GM19025 (cell line): ENCODE data around the gene PIEZO2.

Source experiments
- ATAC-seq: cut with Tn5 transposase; IDR thresholded peaks from one replicate; pipeline ENCODE4 v1.9.1; 2021; ENCODE audit warnings: mild to moderate bottlenecking, low read depth, moderate library complexity; ENCODE audit not compliant: unreplicated experiment

PIEZO2 gene

DNA sequence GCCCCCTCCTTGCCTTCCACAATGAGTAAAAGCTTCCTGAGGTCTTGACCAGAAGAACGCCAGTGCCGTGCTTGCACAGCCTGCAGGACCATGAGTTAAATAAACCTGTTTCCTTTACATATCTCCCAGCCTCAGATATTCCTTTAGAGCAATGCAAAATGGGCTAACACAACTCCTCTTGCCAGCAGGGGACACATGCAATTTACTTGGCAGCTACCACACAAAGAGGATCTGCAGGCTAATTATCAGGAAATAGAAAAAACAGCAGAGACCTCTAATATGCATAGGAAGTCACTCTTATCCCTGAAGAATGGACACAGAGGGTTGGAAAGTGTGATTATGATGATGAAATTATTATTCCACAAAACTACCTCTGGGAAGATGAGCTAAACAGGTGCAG, 114.0 kb downstream of the PIEZO2 start:
- ATAC-seq = no peak

DNA sequence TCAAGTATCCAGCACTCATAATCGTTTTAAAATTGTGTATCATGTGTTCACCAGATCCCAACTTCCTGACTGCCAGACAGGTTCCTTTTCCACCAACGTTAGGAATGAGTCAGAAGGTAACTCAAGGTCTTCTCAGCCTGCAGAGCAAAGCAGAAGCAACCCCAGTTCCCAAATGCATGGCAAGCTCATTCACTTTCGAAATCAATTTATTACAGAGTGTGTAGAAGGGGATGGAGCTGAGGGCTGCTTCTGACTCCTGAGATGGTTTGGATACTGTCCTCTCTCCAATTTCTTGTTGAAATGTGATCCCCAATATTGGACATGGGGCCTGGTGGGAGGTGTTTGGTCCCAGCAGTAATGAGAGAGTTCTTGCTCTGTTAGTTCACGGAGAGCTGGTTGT, 114.5 kb downstream of the PIEZO2 start:
- ATAC-seq = no peak

DNA sequence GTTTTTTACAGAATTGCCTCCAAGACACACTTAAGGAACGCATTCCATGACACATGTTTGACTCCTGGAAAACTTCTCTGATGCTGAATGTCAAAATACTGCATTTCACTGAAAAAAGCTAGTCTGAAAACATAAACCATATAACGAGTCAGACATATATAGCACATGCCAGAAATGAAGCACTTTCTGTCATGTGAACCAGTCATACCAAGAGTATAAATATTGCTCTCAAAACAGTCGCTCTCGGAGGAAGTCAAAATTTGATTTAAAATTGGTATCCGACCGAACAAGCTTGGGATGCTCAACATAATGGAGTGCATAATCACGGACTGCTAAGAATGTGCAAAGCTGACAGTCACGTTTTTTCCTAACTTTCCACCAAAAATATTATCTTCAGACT, 115.9 kb downstream of the PIEZO2 start:
- no peak for ATAC-seq

DNA sequence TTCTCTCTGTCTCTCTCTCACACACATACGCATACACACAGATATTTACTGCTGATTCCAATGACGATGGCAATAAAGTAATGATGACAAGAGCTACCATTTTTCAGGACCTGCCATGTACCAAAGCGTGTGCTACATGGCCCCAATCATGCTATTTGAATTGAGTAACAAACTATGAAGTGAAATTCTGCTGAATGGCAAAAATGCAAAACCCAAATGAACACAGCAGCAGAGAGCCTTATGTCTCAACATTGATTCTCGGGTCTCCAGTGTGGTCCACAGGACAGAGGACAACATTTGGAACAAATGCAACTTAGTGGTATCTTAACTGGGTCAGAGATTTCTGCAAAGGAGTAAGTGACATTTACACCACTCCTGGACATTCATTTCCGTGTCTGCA, 117.4 kb downstream of the PIEZO2 start:
- ATAC-seq = no peak

DNA sequence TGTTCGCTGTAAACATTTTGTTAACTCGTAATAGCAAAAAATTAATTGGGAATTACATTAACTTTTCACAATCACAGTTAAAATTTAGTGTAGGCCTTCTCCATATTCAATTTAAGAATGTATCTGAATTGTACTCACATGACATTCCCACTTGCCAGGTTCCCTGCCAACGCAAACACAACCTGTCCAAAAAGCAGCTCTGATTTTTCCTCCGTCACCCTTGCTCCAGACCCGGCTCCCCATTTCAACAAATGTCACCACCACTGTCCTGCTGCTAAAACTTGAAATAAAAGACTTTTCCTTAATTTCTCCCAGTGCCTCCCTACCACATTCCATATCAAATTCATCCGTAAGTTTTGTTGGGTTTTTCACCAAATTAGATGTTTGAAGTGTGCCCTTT, 120.3 kb downstream of the PIEZO2 start:
- no peak for ATAC-seq

DNA sequence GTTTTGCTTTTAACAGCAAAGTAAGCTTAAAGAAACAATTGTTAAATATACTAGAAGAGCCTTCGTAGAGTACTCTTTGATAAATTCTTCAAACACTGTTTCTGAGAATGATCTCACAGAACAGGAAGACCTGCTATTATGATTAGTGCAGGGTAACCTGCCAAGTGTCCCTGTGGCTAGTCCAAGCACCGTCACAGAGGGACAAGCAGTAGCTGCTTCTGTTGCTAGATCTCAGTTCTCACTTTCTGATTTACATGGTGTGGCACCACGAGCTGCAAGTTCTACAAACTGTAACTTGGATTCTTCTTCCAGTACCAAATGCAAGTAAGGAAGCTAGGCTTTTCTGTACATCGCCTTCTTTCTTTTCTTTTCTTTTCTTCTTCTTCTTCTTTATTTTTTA, 121.5 kb downstream of the PIEZO2 start:
- no peak for ATAC-seq

DNA sequence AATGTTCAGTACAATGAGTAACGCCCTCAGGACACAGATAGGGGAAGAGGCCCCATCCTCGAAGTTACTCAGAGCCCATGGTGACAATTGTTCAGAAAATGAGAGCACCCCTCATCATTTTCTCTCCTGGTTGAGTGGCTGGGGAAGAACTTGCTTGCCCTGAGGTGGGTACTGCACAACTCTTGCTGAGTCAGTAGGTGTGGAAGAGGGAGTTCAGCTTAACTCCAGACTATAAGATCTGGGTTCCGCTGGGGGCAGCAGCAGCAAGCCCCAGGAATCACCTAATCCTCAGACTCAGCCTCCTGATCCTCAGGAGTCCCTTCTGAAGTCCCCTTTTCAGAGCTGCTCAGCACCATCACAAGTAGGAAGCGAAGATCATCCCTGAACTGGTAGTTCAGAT, 123.7 kb downstream of the PIEZO2 start:
- no peak for ATAC-seq

DNA sequence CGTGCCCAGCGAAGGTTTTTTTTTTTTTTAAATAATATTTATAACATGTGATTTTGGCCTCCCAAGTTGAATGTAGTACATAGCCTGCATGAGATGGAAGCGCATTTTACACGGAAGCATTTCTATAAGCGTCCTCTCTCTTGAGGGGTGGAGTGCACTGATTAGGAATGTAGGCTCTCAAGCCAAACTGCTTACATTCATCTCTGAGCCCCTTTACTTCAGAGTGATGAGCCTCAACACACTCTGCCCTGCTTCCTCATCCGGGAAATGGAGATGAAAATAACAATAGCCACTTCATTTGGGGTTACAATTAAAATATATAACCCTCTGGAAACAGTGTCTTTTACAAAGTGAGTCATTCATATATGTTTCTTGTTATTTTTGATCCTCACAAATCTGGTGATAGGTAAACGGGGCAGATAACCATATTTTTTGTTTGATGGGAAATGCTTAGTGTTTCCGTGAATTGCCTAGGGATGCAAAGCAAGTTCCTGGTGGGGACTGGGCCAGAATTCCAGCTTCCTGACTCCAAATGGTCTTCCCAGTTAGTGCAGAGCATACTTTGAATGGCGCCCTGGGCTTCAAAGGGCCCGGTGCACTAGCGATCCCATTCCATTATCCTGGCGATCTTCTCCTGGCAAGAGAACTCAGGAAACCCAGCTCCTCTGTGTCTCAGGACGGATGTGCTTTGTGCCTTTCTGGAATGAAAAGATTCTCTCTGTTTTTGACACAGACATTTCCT, 124.3 kb downstream of the PIEZO2 start:
- no peak for ATAC-seq

DNA sequence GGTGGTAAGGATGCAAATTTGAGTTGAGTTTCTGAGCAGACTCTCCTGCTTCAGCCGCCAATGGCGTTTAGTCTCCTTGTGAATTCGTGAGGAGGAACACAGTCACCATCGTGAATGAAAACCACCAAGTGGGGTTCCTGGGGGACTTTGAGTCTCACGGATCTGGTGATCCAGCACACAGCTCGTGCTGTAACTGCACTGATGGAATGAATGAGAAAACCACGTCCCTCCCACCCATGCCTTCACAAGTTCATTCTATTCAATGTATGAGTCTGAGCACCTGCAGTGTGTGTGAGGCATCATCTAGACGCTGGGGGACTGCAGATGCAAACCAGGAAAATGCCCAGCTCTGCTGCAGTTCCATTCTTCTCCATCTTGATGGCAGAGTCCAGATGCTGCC, 127.9 kb downstream of the PIEZO2 start:
- ATAC-seq = no peak

DNA sequence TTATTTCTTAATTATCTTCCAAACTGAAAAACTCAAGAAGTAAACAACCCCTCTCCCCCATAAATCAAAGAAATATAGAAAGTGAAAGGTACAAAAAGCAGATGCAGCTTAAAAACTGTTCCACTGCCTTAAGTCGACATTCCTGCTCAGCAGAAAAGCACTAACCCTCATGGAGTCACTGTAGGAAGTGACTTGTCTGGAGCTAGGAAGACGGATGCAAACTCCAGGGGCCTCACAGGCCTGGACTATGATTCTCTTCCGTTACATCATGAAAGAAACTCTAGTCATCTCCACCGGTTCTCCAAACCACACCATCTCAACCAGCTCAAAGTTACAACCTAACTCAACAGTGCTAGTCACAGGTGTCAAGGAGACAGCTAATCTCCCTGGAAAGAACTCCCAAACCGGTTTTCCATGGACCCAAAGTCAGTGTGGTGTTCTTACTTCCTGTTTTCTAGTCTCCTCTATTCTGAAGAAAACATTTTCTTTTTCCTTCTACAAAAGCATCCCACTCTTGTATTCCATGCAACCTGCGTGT, 128.4 kb downstream of the PIEZO2 start:
- ATAC-seq = no peak

DNA sequence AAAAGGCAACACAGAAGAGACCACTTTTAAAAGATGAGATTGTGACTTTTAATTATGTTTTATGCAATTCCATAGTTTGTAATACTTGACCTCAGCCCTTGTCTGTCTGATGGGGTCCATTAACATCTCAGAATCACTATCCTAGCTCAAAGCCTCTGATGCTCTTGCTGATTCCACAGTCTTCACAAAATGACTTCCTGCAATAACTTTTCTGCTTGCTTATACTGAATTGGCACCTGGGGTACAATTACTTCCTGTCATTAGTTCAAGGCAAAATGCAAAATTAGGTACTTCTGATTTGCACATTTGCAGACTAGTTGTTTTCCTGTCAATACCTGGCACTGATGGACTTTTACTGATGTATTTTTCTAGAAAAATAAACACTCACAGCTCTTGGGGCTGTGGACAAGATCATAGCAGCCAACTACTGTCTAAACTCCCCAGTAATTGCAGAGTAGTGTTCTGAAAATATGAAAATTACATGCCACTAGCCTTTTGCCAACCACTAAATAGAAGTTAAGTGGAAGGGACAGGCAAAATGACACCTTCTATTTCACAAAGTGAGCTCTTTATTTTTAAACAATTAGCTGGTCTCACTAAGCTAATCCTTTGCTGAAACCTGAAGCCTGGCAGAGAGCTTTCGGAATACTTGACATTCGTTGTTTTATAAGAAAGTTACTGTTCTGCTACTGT, 129.1 kb downstream of the PIEZO2 start:
- ATAC-seq = no peak

DNA sequence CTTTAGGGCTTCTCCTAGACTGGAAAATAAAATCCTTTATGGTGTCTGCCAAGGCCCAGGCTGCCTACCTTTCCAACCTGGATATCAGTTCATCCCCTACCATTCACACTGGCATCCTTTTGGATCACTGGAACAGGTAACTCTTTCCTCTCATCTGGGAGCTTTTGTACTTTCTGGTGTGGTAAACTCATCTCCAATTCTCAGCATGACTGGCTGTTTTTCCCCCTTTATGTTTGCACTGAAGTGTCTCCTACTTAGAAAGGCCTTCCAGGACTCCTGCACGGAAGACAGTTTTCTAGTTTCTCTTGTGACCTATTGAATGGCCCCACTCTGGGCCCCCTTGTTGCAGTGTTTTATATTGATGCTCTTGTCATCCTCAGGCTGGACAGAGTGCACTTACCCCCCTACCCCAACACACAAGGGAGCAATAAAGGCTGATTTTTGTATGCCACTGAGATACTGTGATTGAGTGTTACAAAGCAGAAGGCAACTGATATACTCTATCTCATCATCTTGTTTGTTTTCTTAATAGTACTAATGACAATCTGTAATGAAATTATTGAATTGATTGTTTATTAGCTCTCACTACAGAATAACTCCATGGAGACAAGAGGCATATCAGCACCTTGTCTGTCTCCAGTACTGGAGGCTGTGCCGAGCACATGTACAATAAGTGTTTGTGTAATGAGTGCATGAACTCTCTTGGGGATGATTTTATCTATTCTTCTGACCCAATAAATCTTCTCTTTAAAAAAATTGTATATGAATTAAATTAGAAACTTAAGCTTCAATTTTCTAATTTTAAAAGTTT, 129.9 kb downstream of the PIEZO2 start:
- no peak for ATAC-seq

DNA sequence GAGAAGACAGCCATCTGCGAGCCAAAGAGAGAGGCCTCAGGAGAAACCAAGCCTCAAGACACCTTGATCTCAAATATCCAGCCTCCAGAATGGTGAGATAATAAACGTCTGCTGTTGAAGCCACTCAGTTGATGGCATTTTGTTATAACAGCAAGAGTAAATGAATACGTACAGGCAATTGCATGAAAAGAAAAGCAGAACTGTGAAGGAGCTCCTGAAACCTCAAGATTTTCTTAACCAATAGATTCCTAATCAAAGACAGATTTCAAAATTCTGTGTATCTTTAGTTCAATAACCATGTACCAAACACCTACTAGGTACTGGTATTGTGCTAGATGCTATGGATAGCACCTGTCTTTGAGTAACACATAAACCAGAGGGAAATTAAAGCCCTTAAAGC, 139.5 kb downstream of the PIEZO2 start:
- no peak for ATAC-seq

DNA sequence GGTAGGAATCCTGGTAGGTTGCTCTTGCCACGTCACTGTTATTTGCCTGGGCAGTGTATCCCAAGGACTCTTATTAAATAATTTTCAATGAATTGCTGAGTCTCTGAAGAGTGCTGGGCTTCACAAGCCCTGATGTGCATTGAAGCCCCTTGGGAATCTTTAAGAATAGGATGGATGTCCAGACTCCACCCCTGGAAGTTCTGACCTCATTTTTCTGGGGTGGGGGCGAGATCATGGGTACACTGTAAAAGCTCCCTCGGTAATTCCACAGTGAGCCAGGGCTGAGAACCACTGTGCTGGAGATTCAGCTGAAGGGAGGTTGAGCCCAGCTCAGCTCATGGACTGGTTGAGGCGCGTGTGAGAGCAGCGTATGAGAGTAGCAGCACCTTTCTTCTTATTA, 140.2 kb downstream of the PIEZO2 start:
- no peak for ATAC-seq

DNA sequence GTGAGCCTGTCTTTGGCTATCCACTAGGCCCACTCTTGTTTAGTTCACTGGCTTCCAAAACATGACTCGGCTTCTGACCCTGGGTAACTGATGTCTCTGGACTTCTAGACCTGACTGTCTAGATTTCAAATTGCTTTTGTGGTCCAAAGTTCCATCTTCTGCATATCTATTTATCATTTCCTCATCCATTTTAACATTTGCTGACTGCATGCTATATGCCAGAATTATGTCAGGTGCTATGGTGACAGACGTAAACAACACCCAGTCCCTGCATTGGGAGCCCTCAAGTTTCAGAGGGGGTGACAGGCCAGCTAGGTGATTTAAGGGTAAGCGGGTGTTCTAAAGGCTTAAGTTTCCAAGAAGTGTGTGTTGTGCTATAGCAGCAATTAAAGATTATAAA, 140.9 kb downstream of the PIEZO2 start:
- no peak for ATAC-seq

DNA sequence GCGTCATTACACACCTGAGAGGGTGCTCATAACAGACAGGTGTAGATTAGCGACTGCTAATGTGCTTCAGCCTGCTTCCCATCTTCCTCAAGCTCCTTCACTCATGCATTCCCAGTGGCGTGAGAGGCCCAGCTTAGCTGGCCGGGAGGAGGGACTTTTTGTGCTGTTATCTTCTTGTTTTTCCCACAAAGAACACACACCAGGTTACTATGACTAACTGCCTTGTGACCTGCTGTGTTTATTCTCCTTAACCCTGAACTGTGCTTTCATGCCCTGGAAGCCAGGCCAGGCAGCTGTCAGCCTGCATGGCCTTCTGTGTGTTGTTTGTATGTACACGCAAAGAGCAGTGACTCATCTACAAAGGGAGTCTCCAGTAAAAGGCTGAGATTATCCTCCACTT, 143.8 kb downstream of the PIEZO2 start:
- ATAC-seq = no peak

DNA sequence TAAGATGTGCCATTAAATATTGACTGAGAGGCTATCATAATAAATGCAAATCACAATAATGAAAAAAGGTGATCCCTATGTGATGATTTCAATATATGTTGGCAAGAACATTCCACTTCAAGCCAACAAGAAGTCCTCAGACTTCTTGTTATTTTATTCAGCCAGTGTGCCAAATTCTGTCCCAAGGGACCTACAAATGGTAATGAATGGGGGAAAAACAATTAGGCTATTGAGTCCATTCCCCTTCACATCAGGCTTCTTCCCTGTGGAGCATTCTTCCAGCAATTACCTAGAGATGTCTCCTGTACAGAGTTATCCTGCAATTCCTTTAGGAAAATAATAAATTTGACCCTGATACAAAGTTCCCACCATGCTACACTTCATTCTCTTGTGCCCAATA, 144.4 kb downstream of the PIEZO2 start:
- no peak for ATAC-seq

DNA sequence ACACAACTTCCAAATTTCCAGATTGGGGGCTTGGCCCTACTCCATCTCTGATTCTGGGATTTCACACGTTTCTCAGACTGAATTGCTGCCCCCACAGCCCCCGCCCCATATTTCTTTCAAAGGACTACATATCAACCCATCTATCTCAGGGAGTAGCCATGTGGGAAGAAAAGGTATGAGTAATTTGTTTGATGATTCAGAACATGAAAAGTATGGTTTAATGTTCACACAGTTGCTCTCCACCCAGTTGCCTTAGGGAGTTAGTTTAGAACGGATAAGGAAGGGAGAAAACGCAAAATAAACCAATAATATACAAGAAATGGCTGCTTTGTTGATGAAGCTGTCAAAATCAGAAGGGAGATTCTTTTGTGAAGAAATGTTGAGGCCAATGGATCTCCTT, 145.1 kb downstream of the PIEZO2 start:
- no peak for ATAC-seq

DNA sequence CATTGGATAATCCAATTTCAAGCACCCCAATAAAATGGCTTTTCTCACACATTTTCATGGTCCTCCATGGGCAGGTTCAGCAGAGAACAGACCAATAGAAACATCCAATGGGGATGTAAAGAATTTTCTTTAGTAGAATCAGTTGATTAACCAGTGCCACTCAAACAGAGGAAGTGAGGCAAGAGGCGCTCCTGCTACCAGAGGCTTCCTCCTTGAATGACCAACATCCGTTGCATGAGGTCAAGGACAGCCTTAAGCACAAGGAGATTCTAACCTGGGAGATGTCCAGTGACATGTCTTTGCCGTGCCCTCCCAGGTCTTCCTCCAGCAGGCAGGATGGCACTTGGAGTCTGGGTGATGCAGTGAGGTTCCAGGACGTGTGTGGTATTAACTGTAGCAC, 146.6 kb downstream of the PIEZO2 start:
- no peak for ATAC-seq

DNA sequence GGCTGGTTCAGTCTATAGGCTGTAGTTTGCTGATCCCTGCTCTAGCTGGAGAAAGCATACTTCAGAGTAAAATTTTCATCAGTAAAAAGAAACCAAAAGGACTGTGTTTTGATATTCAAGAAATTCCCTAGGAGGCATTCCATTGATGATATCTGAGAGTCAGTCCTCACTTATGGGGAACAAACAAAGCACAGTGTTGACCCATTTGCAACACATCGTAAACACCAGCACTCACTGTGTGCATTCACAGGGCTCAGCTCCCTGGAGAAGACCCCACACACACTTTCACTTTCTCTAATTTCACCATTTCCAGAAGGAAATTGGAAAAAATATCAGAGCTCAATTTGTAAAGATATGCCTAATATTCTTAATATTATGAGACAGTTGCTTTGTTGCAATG, 147.1 kb downstream of the PIEZO2 start:
- no peak for ATAC-seq

DNA sequence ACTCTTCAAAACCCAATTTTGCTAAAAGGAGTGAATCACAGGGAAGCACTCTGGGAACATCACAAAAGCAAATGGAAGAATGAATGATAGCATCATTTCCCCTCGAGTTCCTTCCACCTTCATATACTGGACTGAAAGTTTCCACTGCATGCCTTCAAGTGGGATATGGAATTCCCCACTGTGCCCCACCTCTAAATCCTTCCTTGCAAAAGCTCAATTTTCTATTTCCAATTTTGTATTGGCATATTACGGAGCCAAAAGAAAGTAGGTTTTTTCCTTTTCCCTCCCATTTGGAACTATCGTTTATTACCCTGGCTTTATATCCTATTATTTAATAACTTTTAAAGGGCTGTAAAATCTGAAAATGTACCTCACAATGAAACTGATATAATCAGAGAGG, 149.3 kb downstream of the PIEZO2 start:
- no peak for ATAC-seq
